RWPE1 (cell line): ENCODE measurements around the gene AIRE.

Source experiments
- CTCF ChIA-PET: fragments of 350-600 bp; sonication (Branson Sonifier 250); formaldehyde crosslinking; extraction: SDS; loops from one replicate; lab custom pipeline; 2021; lab: Yijun Ruan, JAX
- POLR2A ChIA-PET: fragments of 400-600 bp; formaldehyde crosslinking; extraction: SDS; loops from one replicate; lab custom pipeline; 2020; ENCODE audit warnings: antibody characterized with exemption; ENCODE audit not compliant: low non-redundant PET; lab: Yijun Ruan, JAX
- DNase-seq: peaks from one replicate; pipeline ENCODE4 v3.0.0; 2012; ENCODE audit warnings: low spot score
- H3K27ac ChIP-seq: fragments of 450-650 bp; 2 replicates; pipeline ENCODE4 v1.5.1; 2017
- TF ChIP-seq, protein P1 (sequence below): fragments of 450-650 bp; conservative IDR thresholded peaks from 2 replicates; pipeline ENCODE4 v1.5.1; 2017; ENCODE audit warnings: low read depth, mild to moderate bottlenecking

The AIRE gene

DNA sequence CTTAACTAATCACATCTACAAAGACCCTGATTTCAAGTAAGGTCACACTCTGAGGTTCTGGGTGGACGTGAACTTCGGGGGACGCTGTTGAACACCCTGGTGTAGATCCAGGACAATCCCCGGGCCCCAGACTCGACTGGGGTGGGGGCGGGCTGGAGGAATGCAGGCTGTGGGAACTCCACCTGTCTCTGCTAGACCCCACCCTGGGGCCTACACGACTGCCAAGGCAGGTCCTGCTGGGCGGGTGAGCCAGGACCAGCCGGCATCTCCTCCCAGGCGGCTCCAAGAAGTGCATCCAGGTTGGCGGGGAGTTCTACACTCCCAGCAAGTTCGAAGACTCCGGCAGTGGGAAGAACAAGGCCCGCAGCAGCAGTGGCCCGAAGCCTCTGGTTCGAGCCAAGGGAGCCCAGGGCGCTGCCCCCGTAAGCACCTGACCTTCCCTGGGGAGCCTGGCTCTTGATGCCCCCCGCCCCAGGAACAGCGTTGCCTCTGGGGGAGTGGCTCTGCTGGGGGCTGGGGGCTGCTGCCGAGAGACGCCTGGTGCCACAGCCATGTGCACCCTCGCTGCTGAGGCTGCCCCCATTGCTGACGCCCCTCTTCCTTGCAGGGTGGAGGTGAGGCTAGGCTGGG is 3.8 kb downstream of the AIRE start:
- H3K27ac ChIP-seq = no peak overlapping the region
- ChIA-PET CTCF (no interaction called here), POLR2A (no interaction called here)
- TF ChIP-seq, protein P1, sequence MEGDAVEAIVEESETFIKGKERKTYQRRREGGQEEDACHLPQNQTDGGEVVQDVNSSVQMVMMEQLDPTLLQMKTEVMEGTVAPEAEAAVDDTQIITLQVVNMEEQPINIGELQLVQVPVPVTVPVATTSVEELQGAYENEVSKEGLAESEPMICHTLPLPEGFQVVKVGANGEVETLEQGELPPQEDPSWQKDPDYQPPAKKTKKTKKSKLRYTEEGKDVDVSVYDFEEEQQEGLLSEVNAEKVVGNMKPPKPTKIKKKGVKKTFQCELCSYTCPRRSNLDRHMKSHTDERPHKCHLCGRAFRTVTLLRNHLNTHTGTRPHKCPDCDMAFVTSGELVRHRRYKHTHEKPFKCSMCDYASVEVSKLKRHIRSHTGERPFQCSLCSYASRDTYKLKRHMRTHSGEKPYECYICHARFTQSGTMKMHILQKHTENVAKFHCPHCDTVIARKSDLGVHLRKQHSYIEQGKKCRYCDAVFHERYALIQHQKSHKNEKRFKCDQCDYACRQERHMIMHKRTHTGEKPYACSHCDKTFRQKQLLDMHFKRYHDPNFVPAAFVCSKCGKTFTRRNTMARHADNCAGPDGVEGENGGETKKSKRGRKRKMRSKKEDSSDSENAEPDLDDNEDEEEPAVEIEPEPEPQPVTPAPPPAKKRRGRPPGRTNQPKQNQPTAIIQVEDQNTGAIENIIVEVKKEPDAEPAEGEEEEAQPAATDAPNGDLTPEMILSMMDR = no peak
- no peak for DNase-seq

DNA sequence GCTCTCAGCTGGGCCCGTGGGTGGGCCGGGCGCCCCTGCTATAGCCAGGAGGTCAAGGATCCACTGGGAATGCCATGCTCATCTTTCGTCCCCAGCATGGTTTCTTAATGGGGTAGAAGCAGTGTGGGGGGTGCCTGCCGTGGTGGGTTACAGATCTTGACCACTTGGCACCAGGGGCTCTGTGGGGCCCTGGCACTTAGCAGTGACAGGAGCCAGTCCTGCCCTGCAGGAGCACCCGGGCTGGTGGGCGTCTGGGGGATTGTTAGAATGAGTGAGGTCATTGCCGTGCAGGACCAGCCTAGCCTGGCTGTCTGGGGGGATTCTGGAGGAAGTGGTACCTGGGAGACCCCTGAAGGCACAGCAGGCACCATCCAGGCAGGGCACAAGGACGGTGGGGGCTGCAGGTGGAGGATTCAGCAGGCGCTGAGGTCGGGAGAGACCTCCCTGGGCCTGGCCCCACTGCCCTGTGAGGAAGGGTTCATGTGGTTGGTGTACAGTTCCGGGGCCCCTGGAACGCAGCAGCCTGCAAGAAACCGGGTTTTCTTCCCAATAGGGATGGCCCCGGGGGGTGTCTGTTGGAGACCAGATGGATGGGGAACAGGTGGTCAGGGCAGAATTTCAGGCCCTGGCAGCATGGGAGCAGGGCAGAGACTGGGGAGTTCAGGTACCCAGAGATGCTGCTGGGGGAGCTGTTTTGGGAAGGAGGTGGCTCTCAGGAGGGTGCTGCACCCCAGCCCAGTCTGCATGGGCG is 4.8 kb downstream of the AIRE start:
- POLR2A ChIA-PET = no interaction called here
- no peak for DNase-seq
- TF ChIP-seq, protein P1 = no peak
- CTCF ChIA-PET = no interaction called here
- no peak overlapping the region for H3K27ac ChIP-seq

DNA sequence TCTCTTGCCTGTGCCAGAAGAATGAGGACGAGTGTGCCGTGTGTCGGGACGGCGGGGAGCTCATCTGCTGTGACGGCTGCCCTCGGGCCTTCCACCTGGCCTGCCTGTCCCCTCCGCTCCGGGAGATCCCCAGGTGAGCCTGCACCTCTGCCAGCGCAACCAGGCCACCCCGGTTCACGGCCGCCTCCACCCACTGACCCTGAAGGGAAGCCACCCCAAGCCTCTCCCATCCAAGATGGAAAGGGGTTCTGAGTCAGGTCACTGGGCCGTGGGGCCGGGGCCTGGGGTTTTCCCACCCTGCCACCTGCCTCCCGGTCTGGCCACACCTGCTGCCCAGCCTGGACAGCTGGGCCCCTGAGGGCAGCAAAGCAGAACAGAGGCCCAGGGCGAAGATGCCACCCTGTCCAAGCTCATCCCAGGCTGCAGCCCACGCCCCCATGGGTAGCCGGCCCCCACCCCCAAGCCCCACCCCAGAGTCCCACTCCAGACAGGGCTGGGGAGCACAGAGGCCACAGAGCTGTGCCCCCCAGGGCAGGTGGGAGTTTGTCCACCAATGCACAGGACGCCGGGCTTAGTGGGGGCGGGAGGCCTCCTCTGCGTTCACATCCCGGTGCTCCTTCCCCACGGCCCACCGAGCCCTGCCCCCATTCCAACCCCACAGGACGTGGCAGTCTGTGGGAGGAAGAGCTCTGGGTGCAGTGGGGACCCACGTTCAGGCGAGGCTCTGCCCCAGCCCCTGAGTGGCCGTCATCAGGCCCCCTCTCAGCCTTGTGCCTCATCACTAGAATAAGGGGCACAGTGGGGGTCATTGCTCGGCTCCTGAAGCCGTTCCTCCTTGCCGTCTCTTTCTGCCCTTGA is 5.6 kb downstream of the AIRE start:
- POLR2A ChIA-PET = no interaction called here
- CTCF ChIA-PET = no interaction called here
- no peak overlapping the region for H3K27ac ChIP-seq
- no peak for DNase-seq
- TF ChIP-seq, protein P1 = no peak

DNA sequence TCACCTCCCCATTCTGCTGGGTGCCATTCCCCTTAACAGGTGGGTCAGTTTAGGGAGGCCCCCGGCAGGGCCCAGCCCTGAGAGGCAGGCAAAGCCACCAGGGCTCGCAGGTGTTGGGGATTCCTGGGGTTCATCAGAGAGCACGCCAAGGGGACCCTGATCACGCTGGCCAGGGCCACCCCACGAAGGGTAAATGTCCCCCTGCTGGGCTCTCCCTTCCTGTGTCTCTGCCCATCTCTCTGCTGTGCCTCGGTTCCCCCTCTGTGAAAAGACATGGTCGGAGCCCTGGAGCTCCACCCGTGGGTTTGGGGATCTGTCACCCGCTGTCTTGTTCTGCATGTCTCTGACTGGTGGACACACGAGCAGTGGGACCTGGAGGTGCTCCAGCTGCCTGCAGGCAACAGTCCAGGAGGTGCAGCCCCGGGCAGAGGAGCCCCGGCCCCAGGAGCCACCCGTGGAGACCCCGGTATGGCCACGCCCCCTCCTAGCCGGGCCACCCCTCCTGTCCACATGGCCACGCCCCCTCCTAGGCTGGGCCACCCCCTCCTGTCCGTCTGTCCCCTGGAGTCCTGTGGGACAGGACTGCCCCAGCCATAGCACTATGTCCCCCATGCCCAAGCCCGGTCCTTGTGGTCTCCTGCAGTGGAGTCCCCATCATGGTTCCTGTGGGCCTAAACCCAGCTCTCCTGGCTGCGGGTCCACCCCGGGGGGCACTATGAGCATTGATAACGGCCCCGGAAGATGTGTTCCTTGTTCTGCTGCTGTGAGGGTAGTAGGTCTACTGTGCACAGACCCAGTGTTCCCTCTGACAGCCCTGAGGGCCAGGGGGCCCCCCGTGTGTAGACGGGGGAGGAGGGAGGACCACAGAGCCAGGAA is 6.5 kb downstream of the AIRE start:
- TF ChIP-seq, protein P1 = no peak
- DNase-seq = peak; percentile 34
- H3K27ac ChIP-seq = no peak overlapping the region
- POLR2A ChIA-PET = no interaction called here
- CTCF ChIA-PET = no interaction called here

DNA sequence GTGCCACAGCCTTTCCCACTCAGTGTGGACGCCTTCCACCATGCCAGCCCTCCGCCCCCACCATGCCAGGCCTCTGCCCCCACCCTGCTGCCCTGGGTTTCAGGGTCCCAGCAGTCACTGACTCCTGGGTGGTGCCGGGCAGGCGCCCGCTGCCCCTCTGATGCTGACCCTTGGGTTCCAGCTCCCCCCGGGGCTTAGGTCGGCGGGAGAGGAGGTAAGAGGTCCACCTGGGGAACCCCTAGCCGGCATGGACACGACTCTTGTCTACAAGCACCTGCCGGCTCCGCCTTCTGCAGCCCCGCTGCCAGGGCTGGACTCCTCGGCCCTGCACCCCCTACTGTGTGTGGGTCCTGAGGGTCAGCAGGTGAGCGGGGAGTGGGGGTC is 7.1 kb downstream of the AIRE start:
- no peak for DNase-seq
- ChIA-PET POLR2A (no interaction called here), CTCF (no interaction called here)
- no peak overlapping the region for H3K27ac ChIP-seq
- TF ChIP-seq, protein P1 = no peak
